Measurements from ENCODE around the gene PACRG.
A peak's percentile ranks its signal among the peaks of the same experiment; 100 is the strongest.

DNA sequence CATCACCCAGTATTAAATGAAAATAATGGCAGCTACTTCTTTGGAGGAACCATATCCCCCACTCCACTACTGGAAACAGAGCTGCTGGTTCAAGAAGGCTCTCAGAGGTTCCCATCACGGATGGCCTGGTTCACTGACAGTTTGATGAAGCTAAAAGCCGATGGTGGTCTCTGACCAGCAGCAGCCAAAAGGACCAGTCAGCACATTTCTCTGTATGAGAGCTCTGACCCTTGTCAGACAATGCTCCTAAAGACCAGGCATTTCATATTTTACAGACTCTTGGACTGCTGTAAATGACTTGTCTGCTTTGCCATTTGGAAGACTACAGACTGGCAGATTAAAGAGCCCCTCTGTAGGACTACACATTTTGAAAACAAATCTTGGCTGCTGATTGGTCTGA is 16.8 kb upstream of the PACRG start:
- TF ChIP-seq ELF4 (CRISPR knock-in tag; IDR thresholded peaks at IDR 0.05; ENCODE audit: borderline replicate concordance) (no peak), MAFK (conservative IDR thresholded peaks at IDR 0.05 in 1 of 2, IDR thresholded peaks at IDR 0.05 in 1 of 2; ENCODE audit: low read length in 2 of 2) (peak; percentile 76 to 87), PRPF4 (IDR thresholded peaks at IDR 0.05; ENCODE audit: low read depth, low read length, poor library complexity, severe bottlenecking) (no peak), EZH2 (conservative IDR thresholded peaks at IDR 0.05; ENCODE audit: low read depth, low read length) (no peak), ZNF354B (CRISPR knock-in tag; IDR thresholded peaks at IDR 0.05) (no peak), SIN3A (IDR thresholded peaks at IDR 0.05; ENCODE audit: borderline replicate concordance, low read depth, low read length) (no peak), ZNF326 (CRISPR knock-in tag; IDR thresholded peaks at IDR 0.05; ENCODE audit: borderline replicate concordance) (no peak), ZBTB7A (CRISPR knock-in tag; IDR thresholded peaks at IDR 0.05) (no peak), HOXA5 (CRISPR knock-in tag; IDR thresholded peaks at IDR 0.05) (no peak)
- TF ChIP-seq, protein P1, sequence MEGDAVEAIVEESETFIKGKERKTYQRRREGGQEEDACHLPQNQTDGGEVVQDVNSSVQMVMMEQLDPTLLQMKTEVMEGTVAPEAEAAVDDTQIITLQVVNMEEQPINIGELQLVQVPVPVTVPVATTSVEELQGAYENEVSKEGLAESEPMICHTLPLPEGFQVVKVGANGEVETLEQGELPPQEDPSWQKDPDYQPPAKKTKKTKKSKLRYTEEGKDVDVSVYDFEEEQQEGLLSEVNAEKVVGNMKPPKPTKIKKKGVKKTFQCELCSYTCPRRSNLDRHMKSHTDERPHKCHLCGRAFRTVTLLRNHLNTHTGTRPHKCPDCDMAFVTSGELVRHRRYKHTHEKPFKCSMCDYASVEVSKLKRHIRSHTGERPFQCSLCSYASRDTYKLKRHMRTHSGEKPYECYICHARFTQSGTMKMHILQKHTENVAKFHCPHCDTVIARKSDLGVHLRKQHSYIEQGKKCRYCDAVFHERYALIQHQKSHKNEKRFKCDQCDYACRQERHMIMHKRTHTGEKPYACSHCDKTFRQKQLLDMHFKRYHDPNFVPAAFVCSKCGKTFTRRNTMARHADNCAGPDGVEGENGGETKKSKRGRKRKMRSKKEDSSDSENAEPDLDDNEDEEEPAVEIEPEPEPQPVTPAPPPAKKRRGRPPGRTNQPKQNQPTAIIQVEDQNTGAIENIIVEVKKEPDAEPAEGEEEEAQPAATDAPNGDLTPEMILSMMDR (CRISPR knock-in tag; IDR thresholded peaks at IDR 0.05): no peak
- TF ChIP-seq, protein P2, sequence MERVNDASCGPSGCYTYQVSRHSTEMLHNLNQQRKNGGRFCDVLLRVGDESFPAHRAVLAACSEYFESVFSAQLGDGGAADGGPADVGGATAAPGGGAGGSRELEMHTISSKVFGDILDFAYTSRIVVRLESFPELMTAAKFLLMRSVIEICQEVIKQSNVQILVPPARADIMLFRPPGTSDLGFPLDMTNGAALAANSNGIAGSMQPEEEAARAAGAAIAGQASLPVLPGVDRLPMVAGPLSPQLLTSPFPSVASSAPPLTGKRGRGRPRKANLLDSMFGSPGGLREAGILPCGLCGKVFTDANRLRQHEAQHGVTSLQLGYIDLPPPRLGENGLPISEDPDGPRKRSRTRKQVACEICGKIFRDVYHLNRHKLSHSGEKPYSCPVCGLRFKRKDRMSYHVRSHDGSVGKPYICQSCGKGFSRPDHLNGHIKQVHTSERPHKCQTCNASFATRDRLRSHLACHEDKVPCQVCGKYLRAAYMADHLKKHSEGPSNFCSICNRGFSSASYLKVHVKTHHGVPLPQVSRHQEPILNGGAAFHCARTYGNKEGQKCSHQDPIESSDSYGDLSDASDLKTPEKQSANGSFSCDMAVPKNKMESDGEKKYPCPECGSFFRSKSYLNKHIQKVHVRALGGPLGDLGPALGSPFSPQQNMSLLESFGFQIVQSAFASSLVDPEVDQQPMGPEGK (CRISPR knock-in tag; IDR thresholded peaks at IDR 0.05): no peak
